K562 (cell line): ENCODE data around the gene SCYGR8. TPM values are rescaled to one million over a fixed set of nuclear protein-coding genes. Genes with fewer than 3 reads are reported as not detected.

ENCODE experiments used
- ATAC-seq: fragments of 200-7000 bp; cut with Tn5 transposase; 3 replicates; pipeline ENCODE4 v1.9.1; 2020; ENCODE audit warnings: moderate library complexity
- Bru-seq: library from RNA; stranded (reverse); fragments of 400-500 nt; gene quantifications from one replicate; lab custom pipeline; 2021; lab: Mats Ljungman, UMichigan
- BruChase-seq, 2 experiments: library from RNA; stranded (reverse); fragments of 400-500 nt; gene quantifications; one replicate each; lab custom pipeline; 2021; lab: Mats Ljungman, UMichigan
- BruUV-seq: library from RNA; stranded (reverse); fragments of 400-500 nt; replicated peaks from 2 replicates; lab custom pipeline; 2021; lab: Mats Ljungman, UMichigan
- CTCF ChIA-PET: fragments of 300-600 bp; formaldehyde crosslinking; extraction: SDS; loops from one replicate; lab custom pipeline; 2021; ENCODE audit warnings: low intra/inter-chr PET ratio; lab: Yijun Ruan, JAX
- POLR2A ChIA-PET: fragments of 300-600, 350-650 bp; sonication (Branson Sonifier 250); formaldehyde crosslinking; extraction: SDS; loops from one replicate; lab custom pipeline; 2021; ENCODE audit warnings: antibody characterized with exemption, inconsistent platforms; lab: Yijun Ruan, JAX
- DNase-seq, 4 experiments: peaks; one replicate each; pipeline versions ENCODE4 v3.0.0 to v3.0.0-alpha.2; 2011 to 2018; ENCODE audit warnings: low spot score in 3 of 4, mixed read lengths in 3 of 4; ENCODE audit errors: extremely low read depth in 1 of 4
- FAIRE-seq: peaks from 2 replicates; lab custom pipeline; 2011; peaks lifted over from hg19 to GRCh38; lab: Jason Lieb, UNC
- H2AFZ ChIP-seq: 2 replicates; pipeline ENCODE4 v1.6.0; 2011; ENCODE audit warnings: low read depth, low read length, control low read depth, inconsistent platforms
- H3K27ac ChIP-seq: fragments of 200-600 bp; 3 replicates; pipeline ENCODE4 v1.8.0; 2011; ENCODE audit warnings: low read depth, mild to moderate bottlenecking, control low read depth, inconsistent platforms, low read length, moderate library complexity, mixed read lengths; ENCODE audit errors: extremely low read depth
- H3K27me3 ChIP-seq, 2 experiments: fragments of 300-600 bp in 1 of 2; 2 replicates in 1 of 2; 3 replicates in 1 of 2; pipeline versions ENCODE4 v1.6.0 to v1.8.0; 2011; ENCODE audit warnings: inconsistent platforms in 2 of 2, low read length in 2 of 2, mild to moderate bottlenecking in 1 of 2, mixed read lengths in 1 of 2, moderate library complexity in 1 of 2; ENCODE audit not compliant: control insufficient read depth in 2 of 2, insufficient read depth in 2 of 2
- H3K36me3 ChIP-seq: fragments of 300-600 bp; 3 replicates; pipeline ENCODE4 v1.8.0; 2011; ENCODE audit warnings: mild to moderate bottlenecking, low read length, inconsistent platforms; ENCODE audit not compliant: control insufficient read depth, insufficient read depth
- H3K4me1 ChIP-seq, 2 experiments: fragments of 200-600 bp in 1 of 2; replicated peaks in 1 of 2; 2 replicates in 1 of 2; 3 replicates in 1 of 2; pipeline versions ENCODE4 v1.5.1 to v1.8.0; 2011; ENCODE audit warnings: inconsistent platforms in 2 of 2, low read length in 2 of 2, mild to moderate bottlenecking in 1 of 2, mixed read lengths in 1 of 2, moderate library complexity in 1 of 2; ENCODE audit not compliant: control insufficient read depth in 2 of 2, insufficient read depth in 2 of 2
- H3K4me2 ChIP-seq: 2 replicates; pipeline ENCODE4 v1.6.1; 2011; ENCODE audit warnings: low read length, control low read depth, inconsistent platforms, mixed read lengths; ENCODE audit not compliant: insufficient read depth
- H3K4me3 ChIP-seq: fragments of 200-600 bp; sonication (generic), shearing (Covaris generic); 2 replicates; pipeline ENCODE4 v1.5.1; 2016; ENCODE audit warnings: control low read depth, inconsistent platforms
- H3K79me2 ChIP-seq: fragments of 200-600 bp; 3 replicates; pipeline ENCODE4 v1.8.0; 2011; ENCODE audit warnings: low read length, inconsistent platforms; ENCODE audit not compliant: control insufficient read depth, insufficient read depth
- H3K9ac ChIP-seq, 2 experiments: 2 replicates each; pipeline versions ENCODE4 v1.6.0 to v1.6.1; 2011; ENCODE audit warnings: low read depth in 2 of 2, low read length in 2 of 2, control low read depth in 1 of 2, inconsistent platforms in 1 of 2, mild to moderate bottlenecking in 1 of 2, mixed read lengths in 1 of 2; ENCODE audit not compliant: insufficient read depth in 1 of 2
- H3K9me1 ChIP-seq: one replicate; pipeline ENCODE4 v1.6.0; 2011; ENCODE audit warnings: inconsistent platforms, mild to moderate bottlenecking, low read length, moderate library complexity; ENCODE audit not compliant: control insufficient read depth, insufficient read depth
- H3K9me3 ChIP-seq: replicated peaks from 2 replicates; pipeline ENCODE4 v1.5.1; 2011; ENCODE audit warnings: low read depth, low read length, inconsistent platforms; ENCODE audit not compliant: control insufficient read depth, insufficient read depth
- H4K20me1 ChIP-seq: replicated peaks from 2 replicates; pipeline ENCODE4 v1.6.1; 2011; ENCODE audit warnings: low read length, inconsistent platforms, mixed read lengths; ENCODE audit not compliant: control insufficient read depth, insufficient read depth
- CBFA2T3 ChIP-seq: fragments of 450-650 bp; IDR thresholded peaks from 2 replicates; pipeline ENCODE4 v1.6.1; 2017
- COPS2 ChIP-seq: fragments of 450-650 bp; conservative IDR thresholded peaks from 2 replicates; pipeline ENCODE4 v1.6.1; 2016; ENCODE audit warnings: mild to moderate bottlenecking, moderate library complexity
- CREM ChIP-seq: IDR thresholded peaks from 2 replicates; pipeline ENCODE4 v1.6.1; 2014; ENCODE audit warnings: antibody characterized with exemption, low read depth
- DMBX1 ChIP-seq: fragments of 250-450 bp; sonication (Bioruptor Pico); IDR thresholded peaks from 2 replicates; pipeline ENCODE4 v1.8.0; 2022; ENCODE audit warnings: inconsistent platforms, mild to moderate bottlenecking, moderate library complexity, borderline replicate concordance
- ESRRA ChIP-seq: fragments of 450-650 bp; IDR thresholded peaks from 2 replicates; pipeline ENCODE4 v1.6.1; 2014; ENCODE audit warnings: low read depth, mild to moderate bottlenecking, moderate library complexity, borderline replicate concordance
- FUS ChIP-seq: fragments of 200-400 bp; formaldehyde crosslinking; optimal IDR thresholded peaks from 2 replicates; pipeline ENCODE3; 2017; ENCODE audit warnings: low read depth, low read length
- HDAC1 ChIP-seq, 2 experiments: fragments of 450-650 bp; IDR thresholded peaks; 2 replicates each; pipeline ENCODE4 v1.6.1; 2016 to 2017; ENCODE audit warnings: inconsistent platforms in 1 of 2, mild to moderate bottlenecking in 1 of 2, moderate library complexity in 1 of 2
- MECOM ChIP-seq: fragments of 250-450 bp; sonication (Bioruptor Pico); IDR thresholded peaks from 2 replicates; pipeline ENCODE4 v1.8.0; 2022; ENCODE audit warnings: inconsistent platforms
- NR2C2 ChIP-seq, 2 experiments: fragments of 200-800 bp in 1 of 2; sonication (Bioruptor generic) in 1 of 2; sonication (generic) in 1 of 2; formaldehyde crosslinking in 1 of 2; IDR thresholded peaks; 2 replicates each; pipeline versions ENCODE4 v1.6.1 to v1.8.0; 2016 to 2022; ENCODE audit warnings: mild to moderate bottlenecking in 1 of 2, missing compliant biosample characterization in 1 of 2, missing genetic modification characterization in 1 of 2, missing genetic modification reagents in 1 of 2
- ZNF785 ChIP-seq: fragments of 250-450 bp; sonication (Bioruptor Pico); IDR thresholded peaks from 2 replicates; pipeline ENCODE4 v1.4.0; 2020; ENCODE audit warnings: mild to moderate bottlenecking
- WGBS: fragments of 100-300 bp; shearing (Covaris generic); methylation state at CpG from one replicate; pipeline ENCODE4 v1.1.6; 2016; ENCODE audit warnings: low coverage, mixed read lengths; ENCODE audit not compliant: insufficient coverage; ENCODE audit errors: missing lambda C conversion rate; 5-methylcytosine and 5-hydroxymethylcytosine counted together
- in situ Hi-C: fragments of 300-500 bp; cut with MboI; formaldehyde crosslinking; loops from 4 replicates; pipeline ENCODE4 v1.15.0; 2018; ENCODE audit warnings: inconsistent platforms, mixed read lengths
- intact Hi-C: fragments of 100-400 bp; cut with micrococcal nuclease; formaldehyde crosslinking; loops from 2 replicates; pipeline ENCODE4 v1.14.2; 2022
- long read RNA-seq, 3 experiments: library from polyadenylated mRNA in 2 of 3; library from RNA in 1 of 3; unstranded in 2 of 3; stranded (forward) in 1 of 3; transcript quantifications; one replicate each; pipeline ENCODE4 v2.0.0, GENCODE V29; 2019 to 2022
- polyA minus RNA-seq, 3 experiments: library from RNA; depleted of rRNA, polyadenylated mRNA; stranded (reverse); fragments of >200 nt; gene quantifications; 2 replicates each; pipeline ENCODE4 v1.2.3, GENCODE V29; 2011
- polyA plus RNA-seq, 8 experiments: library from polyadenylated mRNA; depleted of rRNA in 4 of 8; stranded (reverse) in 5 of 8; unstranded in 3 of 8; fragments of >200 nt; fragmentation: Nextera tagmentation in 2 of 8; fragmentation: Illumina TruSeq in 1 of 8; extraction: Ambion mirVana in 2 of 8; extraction: Trizol in 1 of 8; gene quantifications; 2 replicates each; pipeline versions ENCODE4 v1.2.1 to v1.2.3, GENCODE V29; 2011 to 2014; ENCODE audit warnings: inconsistent platforms in 1 of 8, missing spikeins in 1 of 8
- total RNA-seq, 7 experiments: library from RNA; depleted of rRNA in 6 of 7; stranded (reverse); fragments of >200 nt in 6 of 7; fragmentation: Illumina TruSeq in 2 of 7; extraction: Trizol in 2 of 7; gene quantifications; 2 replicates each; pipeline versions ENCODE4 v1.2.1 to v1.2.3, GENCODE V29; 2011 to 2021; ENCODE audit warnings: low replicate concordance in 1 of 7
- TF ChIP-seq, protein P1 (sequence below): fragments of 450-650 bp; formaldehyde crosslinking; IDR thresholded peaks from 2 replicates; pipeline ENCODE4 v1.4.0; 2020; ENCODE audit warnings: mild to moderate bottlenecking
- TF ChIP-seq, protein P2 (sequence below): IDR thresholded peaks from 2 replicates; pipeline ENCODE4 v1.6.1; 2014; ENCODE audit warnings: antibody characterized with exemption
- TF ChIP-seq, protein P3 (sequence below): sonication (generic); formaldehyde crosslinking; IDR thresholded peaks from 2 replicates; pipeline ENCODE4 v1.8.1; 2023; ENCODE audit warnings: mild to moderate bottlenecking, missing genetic modification reagents
- TF ChIP-seq, protein P4 (sequence below): fragments of 450-650 bp; IDR thresholded peaks from 2 replicates; pipeline ENCODE4 v1.6.1; 2016; ENCODE audit warnings: antibody characterized with exemption

SCYGR8 gene, protein sequence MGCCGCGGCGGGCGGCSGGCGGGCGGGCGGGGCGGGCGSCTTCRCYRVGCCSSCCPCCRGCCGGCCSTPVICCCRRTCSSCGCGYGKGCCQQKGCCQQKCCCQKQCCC
- not detected in 2 replicates for total RNA-seq (2011; cell fraction: chromatin; rRNA removed; ENCODE audit: low replicate concordance)
- not detected in 2 replicates for total RNA-seq (2011; cell fraction: nucleolus; rRNA removed)
- not detected in 2 replicates for total RNA-seq (2011; cell fraction: nucleoplasm; rRNA removed)
- not detected in 2 replicates for total RNA-seq (2014; rRNA removed)
- total RNA-seq (2014; rRNA removed; fragmentation: Illumina TruSeq; extraction: Trizol) = not detected in 2 replicates
- not detected in 2 replicates for total RNA-seq (2015; rRNA removed; fragmentation: Illumina TruSeq; extraction: Trizol)
- not detected in 2 replicates for total RNA-seq (2021)
- not detected in 2 replicates for polyA plus RNA-seq (2011; rRNA removed)
- polyA plus RNA-seq (2011; cell fraction: cytosol; rRNA removed) = not detected in 2 replicates
- not detected in 2 replicates for polyA plus RNA-seq (2011; cell fraction: nucleus; rRNA removed)
- not detected in 2 replicates for polyA plus RNA-seq (2012)
- polyA plus RNA-seq (2014; fragmentation: Illumina TruSeq; extraction: Trizol) = not detected in 2 replicates
- not detected for polyA plus RNA-seq (2014; fragmentation: Nextera tagmentation; extraction: Ambion mirVana)
- not detected in 2 replicates for polyA plus RNA-seq (2014; rRNA removed)
- polyA minus RNA-seq (2011; rRNA and poly(A)+ RNA removed) = not detected in 2 replicates
- not detected in 2 replicates for polyA minus RNA-seq (2011; cell fraction: cytosol; rRNA and poly(A)+ RNA removed)
- polyA minus RNA-seq (2011; cell fraction: nucleus; rRNA and poly(A)+ RNA removed) = not detected in 2 replicates
- Bru-seq, nascent RNA = not detected
- not detected for BruChase-seq, experiment 1, labeled RNA remaining after a 2-hour chase
- BruChase-seq, experiment 2, labeled RNA remaining after a 6-hour chase = not detected
- long read RNA-seq, experiment 1 = 0 reads
- long read RNA-seq, experiment 2 = 0 reads
- long read RNA-seq, experiment 3 = 0 reads

DNA sequence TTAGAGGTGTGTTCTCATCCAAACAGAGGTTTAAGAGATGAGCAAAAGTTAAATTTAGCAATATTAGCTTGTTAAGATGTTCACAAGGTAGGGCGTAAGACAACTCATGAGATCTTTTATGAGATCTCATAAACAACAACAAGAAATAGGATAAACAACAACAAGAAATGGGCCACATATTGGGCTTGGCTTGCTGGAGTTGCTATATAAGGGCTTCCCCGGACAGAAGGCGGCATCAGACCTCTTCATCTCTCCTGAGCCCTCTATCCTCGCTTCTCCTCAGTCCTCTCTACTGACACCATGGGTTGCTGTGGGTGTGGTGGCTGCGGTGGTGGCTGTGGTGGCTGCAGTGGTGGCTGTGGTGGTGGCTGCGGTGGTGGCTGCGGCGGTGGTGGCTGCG, at the start of gene SCYGR8:
SCYGR8 (plus strand) TSS at position 301 of the 400 bp plus-strand sequence; CDS start at position 301, 0 bp downstream.
- no peak within 1 kb of the TSS for H3K27ac ChIP-seq
- H3K36me3 ChIP-seq = no peaks in the 10 kb centered on the region
- WGBS = 5% methylated on average over 2 of the region's 9 CpGs
- H3K9me1 ChIP-seq = no peaks in the 10 kb centered on the region
- intact Hi-C loops (no loop called here), in situ Hi-C loops (no loop called here)
- BruUV-seq = no TSS peak
- no peak within 1 kb of the TSS for H2AFZ ChIP-seq
- FAIRE-seq (no peak), DNase-seq (no peak), ATAC-seq (no peak)
- H3K4me2 ChIP-seq = no peak within 1 kb of the TSS
- H3K79me2 ChIP-seq = no peaks in the 10 kb centered on the region
- no peak within 1 kb of the TSS; a peak in 1 of 4 replicates for H3K9ac ChIP-seq
- CTCF ChIA-PET = no interaction called here
- H3K9me3 ChIP-seq = no peaks in the 10 kb centered on the region
- H4K20me1 ChIP-seq = no peaks in the 10 kb centered on the region
- POLR2A ChIA-PET = no interaction called here
- H3K4me3 ChIP-seq = no peak within 1 kb of the TSS
- no peaks in the 10 kb centered on the region; a peak in 1 of 5 replicates for H3K27me3 ChIP-seq
- H3K4me1 ChIP-seq = no peaks in the 10 kb centered on the region
- no peak for TF ChIP-seq CREM
- TF ChIP-seq, protein P1, sequence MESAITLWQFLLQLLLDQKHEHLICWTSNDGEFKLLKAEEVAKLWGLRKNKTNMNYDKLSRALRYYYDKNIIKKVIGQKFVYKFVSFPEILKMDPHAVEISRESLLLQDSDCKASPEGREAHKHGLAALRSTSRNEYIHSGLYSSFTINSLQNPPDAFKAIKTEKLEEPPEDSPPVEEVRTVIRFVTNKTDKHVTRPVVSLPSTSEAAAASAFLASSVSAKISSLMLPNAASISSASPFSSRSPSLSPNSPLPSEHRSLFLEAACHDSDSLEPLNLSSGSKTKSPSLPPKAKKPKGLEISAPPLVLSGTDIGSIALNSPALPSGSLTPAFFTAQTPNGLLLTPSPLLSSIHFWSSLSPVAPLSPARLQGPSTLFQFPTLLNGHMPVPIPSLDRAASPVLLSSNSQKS (CRISPR knock-in tag) = no peak
- TF ChIP-seq, protein P2, sequence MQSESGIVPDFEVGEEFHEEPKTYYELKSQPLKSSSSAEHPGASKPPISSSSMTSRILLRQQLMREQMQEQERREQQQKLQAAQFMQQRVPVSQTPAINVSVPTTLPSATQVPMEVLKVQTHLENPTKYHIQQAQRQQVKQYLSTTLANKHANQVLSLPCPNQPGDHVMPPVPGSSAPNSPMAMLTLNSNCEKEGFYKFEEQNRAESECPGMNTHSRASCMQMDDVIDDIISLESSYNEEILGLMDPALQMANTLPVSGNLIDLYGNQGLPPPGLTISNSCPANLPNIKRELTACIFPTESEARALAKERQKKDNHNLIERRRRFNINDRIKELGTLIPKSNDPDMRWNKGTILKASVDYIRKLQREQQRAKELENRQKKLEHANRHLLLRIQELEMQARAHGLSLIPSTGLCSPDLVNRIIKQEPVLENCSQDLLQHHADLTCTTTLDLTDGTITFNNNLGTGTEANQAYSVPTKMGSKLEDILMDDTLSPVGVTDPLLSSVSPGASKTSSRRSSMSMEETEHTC = no peak
- TF ChIP-seq MECOM (CRISPR knock-in tag) = no peak
- TF ChIP-seq NR2C2 (CRISPR knock-in tag; IDR thresholded peaks at IDR 0.05) = no peak
- no peak for TF ChIP-seq NR2C2 (tag; IDR thresholded peaks at IDR 0.05)
- no peak for TF ChIP-seq ESRRA
- TF ChIP-seq COPS2 = no peak
- no peak for TF ChIP-seq FUS
- TF ChIP-seq CBFA2T3 = no peak
- TF ChIP-seq DMBX1 (CRISPR knock-in tag) = no peak
- TF ChIP-seq, protein P3, sequence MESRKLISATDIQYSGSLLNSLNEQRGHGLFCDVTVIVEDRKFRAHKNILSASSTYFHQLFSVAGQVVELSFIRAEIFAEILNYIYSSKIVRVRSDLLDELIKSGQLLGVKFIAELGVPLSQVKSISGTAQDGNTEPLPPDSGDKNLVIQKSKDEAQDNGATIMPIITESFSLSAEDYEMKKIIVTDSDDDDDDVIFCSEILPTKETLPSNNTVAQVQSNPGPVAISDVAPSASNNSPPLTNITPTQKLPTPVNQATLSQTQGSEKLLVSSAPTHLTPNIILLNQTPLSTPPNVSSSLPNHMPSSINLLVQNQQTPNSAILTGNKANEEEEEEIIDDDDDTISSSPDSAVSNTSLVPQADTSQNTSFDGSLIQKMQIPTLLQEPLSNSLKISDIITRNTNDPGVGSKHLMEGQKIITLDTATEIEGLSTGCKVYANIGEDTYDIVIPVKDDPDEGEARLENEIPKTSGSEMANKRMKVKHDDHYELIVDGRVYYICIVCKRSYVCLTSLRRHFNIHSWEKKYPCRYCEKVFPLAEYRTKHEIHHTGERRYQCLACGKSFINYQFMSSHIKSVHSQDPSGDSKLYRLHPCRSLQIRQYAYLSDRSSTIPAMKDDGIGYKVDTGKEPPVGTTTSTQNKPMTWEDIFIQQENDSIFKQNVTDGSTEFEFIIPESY = no peak
- no peak for TF ChIP-seq HDAC1 (IDR thresholded peaks at IDR 0.05)
- TF ChIP-seq ZNF785 (CRISPR knock-in tag) = no peak
- TF ChIP-seq, protein P4, sequence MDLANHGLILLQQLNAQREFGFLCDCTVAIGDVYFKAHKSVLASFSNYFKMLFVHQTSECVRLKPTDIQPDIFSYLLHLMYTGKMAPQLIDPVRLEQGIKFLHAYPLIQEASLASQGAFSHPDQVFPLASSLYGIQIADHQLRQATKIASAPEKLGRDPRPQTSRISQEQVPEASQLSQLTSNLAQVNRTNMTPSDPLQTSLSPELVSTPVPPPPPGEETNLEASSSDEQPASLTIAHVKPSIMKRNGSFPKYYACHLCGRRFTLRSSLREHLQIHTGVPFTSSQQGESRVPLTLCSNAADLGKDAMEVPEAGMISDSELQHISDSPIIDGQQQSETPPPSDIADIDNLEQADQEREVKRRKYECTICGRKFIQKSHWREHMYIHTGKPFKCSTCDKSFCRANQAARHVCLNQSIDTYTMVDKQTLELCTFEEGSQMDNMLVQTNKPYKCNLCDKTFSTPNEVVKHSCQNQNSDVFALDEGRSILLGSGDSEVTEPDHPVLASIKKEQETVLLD = no peak
